Erythroblast (primary cell): ENCODE results near the gene CUX1.

Experiments used
- DNase-seq, 2 experiments: peaks; one replicate each; lab custom pipeline; 2025; lab: John Stamatoyannopoulos, UW
- GATA1 ChIP-seq: IDR thresholded peaks from 2 replicates; pipeline ENCODE4 v1.6.1; 2011; ENCODE audit warnings: low read depth, mild to moderate bottlenecking, control low read depth, low read length, moderate library complexity
- POLR2A ChIP-seq: IDR thresholded peaks from 2 replicates; pipeline ENCODE4 v1.6.1; 2011; ENCODE audit warnings: mild to moderate bottlenecking, low read length

CUX1 gene

DNA sequence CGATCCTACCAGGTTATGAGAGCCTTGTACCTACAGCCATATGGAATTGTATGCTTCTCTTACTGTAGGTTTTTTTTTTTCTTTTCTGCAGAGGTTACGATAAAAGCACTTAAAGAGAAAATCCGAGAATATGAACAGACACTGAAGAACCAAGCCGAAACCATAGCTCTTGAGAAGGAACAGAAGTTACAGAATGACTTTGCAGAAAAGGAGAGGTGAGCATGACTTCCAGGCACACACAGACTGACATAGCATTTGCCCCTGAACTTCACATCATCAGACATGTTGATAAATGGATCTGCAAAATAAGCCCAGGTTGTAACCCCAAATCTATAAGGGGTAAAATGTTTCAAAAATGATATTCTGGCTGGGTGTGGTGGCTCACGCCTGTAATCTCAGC, 286.8 kb downstream of the CUX1 start:
- no peak for DNase-seq
- no peak for TF ChIP-seq POLR2A
- TF ChIP-seq GATA1 = no peak

GRCh38 chr7:102106625-102107024, 289.2 kb downstream of the CUX1 start:
- TF ChIP-seq GATA1 (no peak), POLR2A (no peak)
- no peak for DNase-seq

GRCh38 chr7:102107474-102108104, 290.2 kb downstream of the CUX1 start:
- DNase-seq = no peak
- TF ChIP-seq POLR2A (no peak), GATA1 (no peak)

GRCh38 chr7:102111061-102112041, 293.9 kb downstream of the CUX1 start:
- TF ChIP-seq GATA1 = no peak

DNA sequence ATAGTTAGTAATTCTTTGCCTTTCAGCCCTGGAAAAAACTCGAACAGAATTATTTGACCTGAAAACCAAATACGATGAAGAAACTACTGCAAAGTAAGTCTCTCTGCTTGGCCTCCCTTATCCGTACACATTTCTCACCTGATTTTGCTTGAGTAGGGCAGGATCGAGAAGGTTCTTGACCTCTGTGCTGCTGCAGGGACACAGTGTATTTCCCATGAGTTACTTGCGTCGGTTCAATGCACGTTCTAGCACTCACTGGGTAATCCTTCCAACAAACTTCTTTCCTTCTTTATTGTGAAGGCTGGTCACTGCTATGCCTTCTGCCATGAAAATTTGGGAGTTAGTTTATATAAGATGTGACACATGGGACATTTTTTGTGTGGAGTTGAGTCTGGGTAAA, 297.8 kb downstream of the CUX1 start:
- TF ChIP-seq GATA1 = no peak
- TF ChIP-seq POLR2A = no peak
- DNase-seq = no peak

More at GRCh38 chr7:102111061-102112041, 293.9 kb downstream of the CUX1 start:
- no peak for DNase-seq

GRCh38 chr7:102115931-102116330, 298.5 kb downstream of the CUX1 start:
- no peak for DNase-seq

DNA sequence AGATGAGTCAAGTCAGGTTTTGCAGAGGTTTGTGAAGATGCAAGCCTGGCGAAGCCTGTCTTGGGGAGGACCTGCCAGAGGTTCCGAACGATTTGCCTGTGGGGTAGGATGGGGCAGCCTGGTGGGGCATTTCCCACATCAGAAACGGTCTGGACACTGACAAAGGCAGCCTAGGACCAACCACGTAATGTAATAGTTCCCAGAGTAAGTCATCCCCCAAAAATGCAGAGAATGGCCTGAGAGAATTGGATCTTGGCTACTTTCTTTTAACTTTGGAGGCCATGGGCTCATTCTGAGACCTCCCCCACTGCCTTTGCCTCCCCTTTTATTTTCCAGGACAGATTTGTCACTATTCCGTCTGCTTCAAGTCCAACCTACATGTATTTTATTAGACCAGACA, 300.3 kb downstream of the CUX1 start:
- TF ChIP-seq POLR2A = no peak
- no peak for TF ChIP-seq GATA1

More at GRCh38 chr7:102115931-102116330, 298.5 kb downstream of the CUX1 start:
- no peak for TF ChIP-seq POLR2A

GRCh38 chr7:102119213-102119651, 301.8 kb downstream of the CUX1 start:
- TF ChIP-seq GATA1 (no peak), POLR2A (no peak)
- no peak for DNase-seq

More for the DNA sequence above, 300.3 kb downstream of the CUX1 start:
- DNase-seq = no peak

DNA sequence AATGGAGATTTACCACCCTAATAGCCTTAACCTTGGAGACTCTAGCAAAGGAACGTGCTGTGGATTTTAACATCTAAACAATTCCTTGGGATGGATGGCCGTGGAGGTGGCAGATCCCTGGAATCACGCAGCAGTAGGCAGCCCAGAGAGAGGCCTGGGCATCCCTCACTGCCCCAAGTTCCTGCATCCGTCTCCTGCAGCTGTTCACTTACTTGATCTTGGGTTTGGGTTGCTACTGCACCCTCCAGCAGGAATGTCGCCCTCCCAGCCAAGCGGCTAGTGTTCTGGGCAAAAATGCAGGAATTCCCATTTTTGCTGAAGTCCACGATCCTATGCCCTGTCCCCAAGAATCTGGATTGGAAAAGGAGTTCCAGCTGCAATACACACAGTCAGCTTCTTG, 302.5 kb downstream of the CUX1 start:
- DNase-seq = no peak
- TF ChIP-seq POLR2A = no peak
- no peak for TF ChIP-seq GATA1

DNA sequence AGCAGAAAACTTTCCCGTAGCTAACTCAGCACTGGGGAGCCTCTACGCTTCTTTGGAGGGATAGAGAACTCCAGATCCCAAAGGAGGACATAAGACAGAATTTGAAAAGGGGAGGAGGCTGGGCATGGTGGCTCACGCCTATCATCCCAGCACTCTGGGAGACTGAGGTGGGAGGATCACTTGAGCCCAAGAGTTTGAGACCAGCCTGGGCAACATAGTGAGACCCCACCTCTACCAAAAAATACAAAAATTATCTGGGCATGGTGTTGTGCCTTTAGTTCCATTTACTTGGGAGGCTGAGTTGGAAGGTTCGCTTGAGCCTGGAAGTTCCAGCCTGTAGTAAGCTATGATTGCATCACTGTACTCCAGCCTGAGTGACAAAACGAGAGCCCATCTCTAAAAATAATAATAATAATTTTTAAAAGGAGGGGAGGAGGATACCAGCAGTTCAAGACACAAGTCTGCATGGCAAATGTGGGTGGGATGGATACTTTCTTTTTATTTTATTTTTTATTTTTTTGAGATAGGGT, 303.3 kb downstream of the CUX1 start:
- TF ChIP-seq GATA1 = no peak
- no peak for TF ChIP-seq POLR2A
- no peak for DNase-seq

- no peak for DNase-seq
- no peak for TF ChIP-seq GATA1
- TF ChIP-seq POLR2A = no peak
Measured at GRCh38 chr7:102122026-102122425, 304.6 kb downstream of the CUX1 start.

- TF ChIP-seq POLR2A (no peak), GATA1 (no peak)
Measured at GRCh38 chr7:102125127-102125596, 307.7 kb downstream of the CUX1 start.

GRCh38 chr7:102128303-102128702, 310.9 kb downstream of the CUX1 start:
- no peak for TF ChIP-seq POLR2A
- no peak for TF ChIP-seq GATA1

More at GRCh38 chr7:102125127-102125596, 307.7 kb downstream of the CUX1 start:
- peak in 1 of 2 experiments; percentile 16 for DNase-seq

DNA sequence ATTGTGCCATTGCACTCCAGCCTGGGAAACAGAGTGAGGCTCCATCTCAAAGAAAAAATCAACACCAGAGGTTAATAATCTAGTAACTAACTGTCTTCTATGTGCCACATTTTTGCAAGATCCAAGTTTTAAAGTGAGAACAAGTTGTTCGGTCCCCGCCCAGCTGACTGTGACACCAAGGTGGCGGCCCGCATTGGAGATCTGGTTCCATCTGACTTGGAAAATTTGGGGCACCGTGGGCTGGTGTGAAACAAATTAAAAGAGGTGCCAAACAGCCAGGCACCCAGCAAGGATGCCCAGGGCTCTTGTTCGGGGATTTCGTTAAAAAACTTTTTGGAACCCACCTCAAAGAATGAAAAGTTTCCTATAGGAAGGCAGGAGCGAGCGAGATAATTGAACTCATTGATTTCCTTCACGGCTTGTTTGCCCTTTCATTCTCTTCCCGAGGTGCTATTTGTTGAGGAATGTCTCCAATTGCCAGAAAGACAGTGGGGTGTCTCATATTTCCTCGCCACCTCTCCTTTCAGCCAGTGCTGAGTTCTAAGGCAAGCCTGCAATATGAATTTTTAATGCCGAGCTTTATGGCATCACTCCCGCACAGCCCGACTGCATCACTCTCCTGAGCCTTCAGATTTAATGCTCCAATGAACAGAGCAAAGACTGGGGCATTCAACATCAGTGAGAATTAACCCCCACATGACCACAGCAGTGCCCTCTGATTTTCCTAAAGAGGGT, 312.4 kb downstream of the CUX1 start:
- no peak for DNase-seq
- TF ChIP-seq POLR2A = no peak
- TF ChIP-seq GATA1 = no peak

More at GRCh38 chr7:102128303-102128702, 310.9 kb downstream of the CUX1 start:
- no peak for DNase-seq
